MCF 10A (cell line): ENCODE results near the gene PTGIS. TPM values are rescaled to one million over a fixed set of nuclear protein-coding genes. Genes with fewer than 3 reads are reported as not detected.

ENCODE experiments used
- BruUV-seq: library from RNA; stranded (reverse); fragments of 400-500 nt; replicated peaks from 2 replicates; lab custom pipeline; 2021; lab: Mats Ljungman, UMichigan
- CTCF ChIA-PET: fragments of 300-600 bp; sonication (Branson Sonifier 250); formaldehyde crosslinking; extraction: SDS; loops from one replicate; lab custom pipeline; 2021; ENCODE audit warnings: antibody characterized with exemption, inconsistent platforms; lab: Yijun Ruan, JAX
- POLR2A ChIA-PET: fragments of 300-600, 350-650 bp; sonication (Branson Sonifier 250); formaldehyde crosslinking; extraction: SDS; loops from one replicate; lab custom pipeline; 2020; ENCODE audit warnings: antibody characterized with exemption, inconsistent platforms; lab: Yijun Ruan, JAX
- DNase-seq: peaks from one replicate; pipeline ENCODE4 v3.0.0-alpha.2; 2018; ENCODE audit not compliant: unreplicated experiment
- H3K27ac Mint-ChIP-seq: one replicate; pipeline ENCODE4 v1.8.0; 2022; ENCODE audit warnings: mild to moderate bottlenecking, low read depth, mixed read lengths; ENCODE audit not compliant: unreplicated experiment
- H3K27me3 Mint-ChIP-seq: one replicate; pipeline ENCODE4 v1.8.0; 2022; ENCODE audit warnings: mixed read lengths; ENCODE audit not compliant: insufficient read depth, unreplicated experiment
- H3K36me3 Mint-ChIP-seq: one replicate; pipeline ENCODE4 v1.8.0; 2022; ENCODE audit warnings: mild to moderate bottlenecking, moderate library complexity, mixed read lengths; ENCODE audit not compliant: insufficient read depth, unreplicated experiment
- H3K4me1 Mint-ChIP-seq: one replicate; pipeline ENCODE4 v1.8.0; 2022; ENCODE audit warnings: mixed read lengths; ENCODE audit not compliant: insufficient read depth, unreplicated experiment
- H3K4me3 Mint-ChIP-seq: one replicate; pipeline ENCODE4 v1.8.0; 2022; ENCODE audit warnings: mild to moderate bottlenecking, moderate library complexity, mixed read lengths; ENCODE audit not compliant: unreplicated experiment
- H3K9me3 Mint-ChIP-seq: one replicate; pipeline ENCODE4 v1.8.0; 2022; ENCODE audit warnings: mixed read lengths; ENCODE audit not compliant: unreplicated experiment
- intact Hi-C: fragments of 100-400 bp; cut with micrococcal nuclease; formaldehyde crosslinking; loops from 2 replicates; pipeline ENCODE4 v1.14.1; 2022
- total RNA-seq: library from RNA; stranded (reverse); gene quantifications from 2 replicates; pipeline ENCODE4 v1.2.3, GENCODE V29; 2022
- TF ChIP-seq, protein P1 (sequence below): fragments of 200-600 bp; IDR thresholded peaks from one replicate; pipeline ENCODE4 v1.8.0; 2022; ENCODE audit warnings: antibody characterized with exemption, mild to moderate bottlenecking; ENCODE audit not compliant: unreplicated experiment

PTGIS gene
- total RNA-seq, 1 experiment from 2014 or later: not detected

- no peak overlapping the region for H3K27ac Mint-ChIP-seq
- BruUV-seq: no TSS peak
- CTCF ChIA-PET: interaction anchor here (0.6 to 5.8 kb wide), 7 partner anchors 15 to 1037 kb away, joined by 3 to 79 read pairs (median 3); partner anchors contain the start of gene KCNB1
- intact Hi-C loops: no loop called here
- H3K4me1 Mint-ChIP-seq: peaks cover 16% of the 10 kb centered on the region
- TF ChIP-seq, protein P1, sequence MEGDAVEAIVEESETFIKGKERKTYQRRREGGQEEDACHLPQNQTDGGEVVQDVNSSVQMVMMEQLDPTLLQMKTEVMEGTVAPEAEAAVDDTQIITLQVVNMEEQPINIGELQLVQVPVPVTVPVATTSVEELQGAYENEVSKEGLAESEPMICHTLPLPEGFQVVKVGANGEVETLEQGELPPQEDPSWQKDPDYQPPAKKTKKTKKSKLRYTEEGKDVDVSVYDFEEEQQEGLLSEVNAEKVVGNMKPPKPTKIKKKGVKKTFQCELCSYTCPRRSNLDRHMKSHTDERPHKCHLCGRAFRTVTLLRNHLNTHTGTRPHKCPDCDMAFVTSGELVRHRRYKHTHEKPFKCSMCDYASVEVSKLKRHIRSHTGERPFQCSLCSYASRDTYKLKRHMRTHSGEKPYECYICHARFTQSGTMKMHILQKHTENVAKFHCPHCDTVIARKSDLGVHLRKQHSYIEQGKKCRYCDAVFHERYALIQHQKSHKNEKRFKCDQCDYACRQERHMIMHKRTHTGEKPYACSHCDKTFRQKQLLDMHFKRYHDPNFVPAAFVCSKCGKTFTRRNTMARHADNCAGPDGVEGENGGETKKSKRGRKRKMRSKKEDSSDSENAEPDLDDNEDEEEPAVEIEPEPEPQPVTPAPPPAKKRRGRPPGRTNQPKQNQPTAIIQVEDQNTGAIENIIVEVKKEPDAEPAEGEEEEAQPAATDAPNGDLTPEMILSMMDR: no peak
- H3K4me3 Mint-ChIP-seq: no peak overlapping the region
- no peak for DNase-seq
- H3K27me3 Mint-ChIP-seq: no peaks in the 10 kb centered on the region
- no peaks in the 10 kb centered on the region for H3K36me3 Mint-ChIP-seq
- POLR2A ChIA-PET: interaction anchor here (1.1 kb wide), 1 partner anchor 26 kb away, joined by 4 read pairs; no protein-coding TSS in a partner anchor
- no peaks in the 10 kb centered on the region for H3K9me3 Mint-ChIP-seq
Measured at GRCh38 chr20:49511788-49512525, 56.0 kb downstream of the PTGIS start.

DNA sequence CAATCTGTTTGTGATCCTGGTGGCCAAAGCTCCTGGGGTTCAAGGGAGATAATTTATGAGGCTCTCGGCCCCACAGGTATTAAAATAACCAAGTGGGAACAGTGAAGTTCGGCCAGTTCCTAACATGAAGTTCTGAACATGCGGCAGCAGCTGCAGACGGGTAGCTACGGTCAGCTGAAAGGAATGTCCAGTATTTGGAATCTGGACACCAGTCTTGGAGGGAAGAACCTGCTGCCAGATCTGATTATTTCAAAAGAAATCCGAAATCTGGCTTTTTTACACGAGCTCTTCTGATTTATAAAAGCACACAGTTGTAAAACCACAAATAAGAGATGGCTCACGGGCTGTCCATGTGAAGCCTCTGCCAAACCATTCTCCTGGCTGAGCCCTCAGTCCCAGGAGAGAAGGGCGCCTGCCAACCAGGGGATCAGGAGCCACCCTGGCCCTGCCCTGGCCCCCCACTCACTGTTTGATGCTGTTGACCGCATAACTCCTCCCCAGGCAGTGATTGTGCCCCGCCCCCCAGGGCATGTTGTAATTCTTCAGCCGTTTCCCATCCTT lies 57.3 kb downstream of the PTGIS start:
- no peaks in the 10 kb centered on the region for H3K36me3 Mint-ChIP-seq
- no peaks in the 10 kb centered on the region for H3K27me3 Mint-ChIP-seq
- intact Hi-C loops: no loop called here
- peak overlapping the region; percentile 32 for H3K4me3 Mint-ChIP-seq
- no peaks in the 10 kb centered on the region for H3K9me3 Mint-ChIP-seq
- H3K27ac Mint-ChIP-seq: peak overlapping the region; percentile 63
- TF ChIP-seq, protein P1: no peak
- H3K4me1 Mint-ChIP-seq: peaks cover 16% of the 10 kb centered on the region
- ChIA-PET CTCF (interaction anchor here (0.6 to 15.0 kb wide), 11 partner anchors 8 to 191 kb away, joined by 3 to 237 read pairs (median 4); partner anchors contain the start of gene KCNB1), POLR2A (interaction anchor here (1.1 kb wide), 1 partner anchor 25 kb away, joined by 4 read pairs; no protein-coding TSS in a partner anchor)
- peak; percentile 20 for DNase-seq
- BruUV-seq: no TSS peak

- POLR2A ChIA-PET: interaction anchor here (0.9 to 1.6 kb wide), 7 partner anchors 23 to 290 kb away, joined by 3 to 8 read pairs (median 3); partner anchors contain the start of gene DDX27
- intact Hi-C loops: loop anchor here (1.0 kb wide), 2 partner anchors 24 to 174 kb away; no protein-coding TSS in a partner anchor
- H3K9me3 Mint-ChIP-seq: no peaks in the 10 kb centered on the region
- H3K36me3 Mint-ChIP-seq: no peaks in the 10 kb centered on the region
- CTCF ChIA-PET: interaction anchor here (0.6 to 15.0 kb wide), 34 partner anchors 10 to 383 kb away, joined by 3 to 237 read pairs (median 4); partner anchors contain the start of gene KCNB1
- TF ChIP-seq, protein P1: peak; percentile 69
- no peak overlapping the region for H3K27ac Mint-ChIP-seq
- H3K4me1 Mint-ChIP-seq: peaks cover 16% of the 10 kb centered on the region
- peak; percentile 57 for DNase-seq
- H3K4me3 Mint-ChIP-seq: no peak overlapping the region
- no TSS peak for BruUV-seq
- H3K27me3 Mint-ChIP-seq: no peaks in the 10 kb centered on the region
Measured at GRCh38 chr20:49508435-49509199, 59.3 kb downstream of the PTGIS start.
